HG03039 (cell line): Measurements from ENCODE around the gene SPACA5.
"Not testable (repeated sequence)": the region's sequence is repeated elsewhere in the genome, so short reads cannot be mapped to it uniquely, and the experiment has no call there.

Experiments
- ATAC-seq: cut with Tn5 transposase; IDR thresholded peaks from one replicate; pipeline ENCODE4 v1.9.1; 2021; ENCODE audit warnings: mild to moderate bottlenecking, moderate library complexity; ENCODE audit not compliant: unreplicated experiment

SPACA5 gene

DNA sequence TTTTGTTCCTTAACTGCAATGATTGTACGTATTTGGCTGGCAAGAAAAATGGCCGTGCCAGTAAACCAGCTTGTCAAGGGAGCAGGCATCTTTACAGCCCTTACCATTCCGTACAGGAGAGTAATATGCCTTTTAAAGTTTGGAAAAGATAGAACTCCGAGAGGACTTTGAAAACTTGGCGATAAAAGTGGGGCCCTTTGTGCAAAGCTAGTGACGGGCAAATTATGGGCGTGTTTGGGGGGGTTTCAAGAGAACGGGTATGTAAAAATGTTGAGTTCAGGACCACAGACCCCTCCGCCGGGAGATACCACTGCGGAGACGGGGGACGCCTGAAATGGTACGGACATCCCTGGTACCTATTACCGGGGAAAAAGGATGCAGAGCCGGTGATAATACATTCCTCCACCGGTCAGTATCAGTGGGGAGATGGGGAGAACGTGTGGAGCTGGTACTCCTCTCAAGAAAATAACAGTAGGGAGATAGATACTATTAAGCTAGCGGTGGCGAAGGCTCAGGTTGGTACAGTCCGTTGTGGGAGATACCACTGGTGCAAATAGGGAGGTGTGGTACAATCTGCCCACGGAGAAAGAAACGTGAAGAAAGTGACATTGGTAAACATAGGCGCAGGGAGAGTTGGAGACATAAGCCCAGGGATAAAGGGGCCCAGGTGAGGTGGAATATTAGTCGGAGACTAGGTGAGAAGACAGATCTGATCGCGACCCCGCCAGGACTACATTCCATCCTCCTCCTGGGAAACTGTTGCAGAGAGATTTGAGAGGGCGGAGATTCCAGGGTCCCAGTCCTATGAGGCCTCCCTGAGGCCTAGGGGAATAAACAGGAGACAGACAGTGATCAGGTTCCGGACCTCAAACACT is 14.5 kb downstream of the SPACA5 start:
- ATAC-seq: no peak

- no peak for ATAC-seq
Measured at GRCh38 chrX:48022100-48022499, 15.3 kb downstream of the SPACA5 start.

GRCh38 chrX:48022738-48023137 is 15.9 kb downstream of the SPACA5 start:
- ATAC-seq: no peak

DNA sequence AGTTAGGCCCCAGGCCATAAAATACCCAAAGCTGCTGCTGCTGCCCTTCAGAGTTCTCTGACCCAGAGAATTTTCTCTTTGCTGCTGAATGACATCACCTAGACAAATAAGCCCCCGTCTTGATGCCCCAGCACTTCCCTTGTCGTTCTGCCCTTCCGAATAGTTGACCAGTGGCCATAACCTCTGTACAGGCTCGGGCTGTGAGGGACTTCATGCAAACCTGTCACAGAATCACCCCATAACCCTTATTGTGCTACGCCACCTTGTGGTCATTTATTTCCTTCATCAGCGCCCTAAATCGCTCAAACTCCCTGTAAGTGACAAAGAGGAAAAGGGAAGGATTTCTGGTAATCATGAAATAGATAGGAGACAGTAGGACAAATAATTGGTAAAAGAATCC is 18.8 kb downstream of the SPACA5 start:
- ATAC-seq: no peak

DNA sequence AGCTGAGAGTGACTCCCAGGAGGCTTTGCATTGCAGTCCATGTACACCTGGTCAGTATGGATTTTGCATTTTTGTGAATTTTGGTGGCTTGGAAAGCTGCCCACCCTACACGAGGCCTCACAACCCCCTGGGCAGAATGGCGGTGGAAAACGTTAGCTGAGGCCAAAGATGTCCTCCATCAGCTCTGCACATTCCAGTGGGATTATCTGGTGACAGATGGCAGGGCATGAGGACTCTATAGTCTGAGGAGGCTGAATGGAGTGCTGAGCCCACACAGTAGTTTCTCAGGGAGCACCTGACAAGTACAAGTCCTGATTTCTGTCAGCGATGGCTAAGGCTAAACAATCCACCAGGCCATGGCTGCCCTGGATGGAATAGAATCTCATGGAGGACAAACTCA is 20.8 kb downstream of the SPACA5 start:
- ATAC-seq: not testable (repeated sequence)

DNA sequence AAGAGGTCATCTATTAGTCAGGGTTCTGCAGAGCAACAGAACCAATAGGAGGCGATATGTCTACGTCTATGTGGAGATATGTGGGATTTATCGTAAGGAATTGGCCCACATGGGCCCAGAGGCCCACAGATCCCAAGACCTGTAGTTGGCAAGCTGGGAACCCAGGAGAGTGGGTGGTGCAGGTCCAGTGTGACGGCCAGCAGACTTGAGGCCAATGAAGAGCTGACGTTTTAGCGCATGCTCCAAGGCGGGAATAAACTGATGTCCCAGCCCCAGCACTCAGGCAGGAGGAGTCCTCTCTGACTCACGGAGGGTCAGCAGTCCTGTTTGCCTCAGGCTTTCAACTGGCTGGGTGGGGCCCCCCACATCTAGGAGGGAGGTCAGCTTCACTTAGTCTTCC is 21.3 kb downstream of the SPACA5 start:
- no peak for ATAC-seq

DNA sequence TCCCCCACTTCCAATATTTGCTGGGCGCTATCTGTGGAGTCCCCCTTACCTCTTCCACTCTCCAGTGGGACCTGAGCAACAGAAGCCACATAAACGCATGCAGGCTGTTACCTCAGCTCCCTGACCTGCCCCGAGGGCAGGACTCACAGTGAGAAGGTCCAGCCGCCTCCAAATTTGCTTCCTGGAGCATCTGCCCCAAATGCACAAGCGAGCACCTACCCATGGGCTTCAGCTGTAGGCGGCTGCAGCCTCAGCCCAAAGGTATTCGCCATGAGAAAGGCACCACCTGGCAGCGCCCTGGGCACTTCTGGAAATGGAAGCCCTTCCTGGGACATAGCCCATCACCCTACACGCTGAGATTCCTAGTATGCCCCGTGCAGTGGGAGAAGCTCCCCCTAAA is 23.4 kb downstream of the SPACA5 start:
- ATAC-seq: no peak

GRCh38 chrX:48030641-48031173 is 23.9 kb downstream of the SPACA5 start:
- not testable (repeated sequence) for ATAC-seq

DNA sequence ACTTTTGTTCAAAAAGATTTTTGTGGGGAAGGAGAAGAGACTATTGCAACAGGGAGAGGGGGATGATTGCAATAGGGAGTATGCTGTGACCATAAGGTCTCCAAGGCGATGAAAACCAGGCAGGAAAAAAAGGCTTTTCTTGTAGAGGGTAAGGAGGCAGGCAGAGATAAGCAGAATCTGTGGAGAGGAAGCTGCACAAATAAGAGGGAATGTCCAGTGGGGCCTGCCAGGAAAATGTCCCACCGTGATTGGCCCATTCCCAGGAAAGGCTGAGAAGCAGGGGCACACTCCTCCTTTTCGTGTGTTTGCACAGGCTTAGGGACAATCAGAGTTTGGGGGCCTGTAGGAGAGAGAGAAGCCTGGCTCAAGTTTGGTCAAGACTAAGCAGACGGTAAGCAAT is 29.1 kb downstream of the SPACA5 start:
- ATAC-seq: no peak

GRCh38 chrX:48043056-48043455 is 36.3 kb downstream of the SPACA5 start:
- ATAC-seq: no peak

- ATAC-seq: no peak
Measured at GRCh38 chrX:48045410-48046311, 38.9 kb downstream of the SPACA5 start.

DNA sequence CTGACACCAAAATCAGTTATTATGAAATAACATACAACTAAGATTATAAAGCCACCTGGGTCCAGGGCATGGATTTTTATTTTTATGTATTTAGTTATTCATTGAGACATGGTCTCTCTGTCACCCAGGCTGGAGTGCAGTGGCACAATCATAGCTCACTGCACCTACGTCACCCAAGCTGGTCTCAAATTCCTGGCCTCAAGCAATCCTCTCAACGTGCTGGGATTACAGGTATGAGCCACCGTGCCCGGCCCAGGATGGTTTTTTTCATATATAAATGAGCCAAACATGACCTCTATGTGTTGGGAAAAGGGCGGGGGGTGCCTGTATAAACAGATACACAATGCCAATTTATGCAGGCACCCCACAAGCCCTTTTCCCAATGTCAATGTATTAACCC is 40.1 kb downstream of the SPACA5 start:
- no peak for ATAC-seq

- ATAC-seq: no peak
Measured at GRCh38 chrX:48058621-48059295, 52.0 kb downstream of the SPACA5 start.

DNA sequence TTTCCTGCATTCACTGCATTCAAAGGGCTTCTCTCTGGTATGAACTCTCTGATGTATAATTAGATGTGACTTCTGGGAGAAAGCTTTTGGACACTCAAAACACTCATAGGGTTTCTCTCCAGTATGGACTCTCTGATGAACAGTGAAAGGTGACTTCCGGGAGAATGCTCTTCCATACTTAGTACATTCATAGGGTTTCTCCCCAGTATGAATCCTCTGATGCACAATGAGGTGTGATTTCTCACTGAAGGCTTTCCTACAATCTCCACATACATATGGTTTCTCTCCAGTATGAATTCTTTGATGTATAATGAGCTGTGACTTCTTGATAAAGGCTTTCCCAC is 52.5 kb downstream of the SPACA5 start:
- no peak for ATAC-seq
